CD1c-positive myeloid dendritic cell (primary cell): ENCODE data around the gene HTR3D.

Experiments used
- DNase-seq: peaks from one replicate; pipeline ENCODE4 v3.0.0-alpha.2; 2016; ENCODE audit errors: extremely low spot score

HTR3D gene

GRCh38 chr3:184031187-184031792, at the start of gene HTR3D:
Gene HTR3D, plus strand, starts transcription at chr3:184031742. Its CDS starts 0 bp downstream, at chr3:184031742.
- no peak for DNase-seq

GRCh38 chr3:183981990-183982644, 49.4 kb upstream of the HTR3D start:
- DNase-seq, result no peak

GRCh38 chr3:183984127-183984740, 47.3 kb upstream of the HTR3D start:
- DNase-seq, result no peak

GRCh38 chr3:183984749-183985729, 46.5 kb upstream of the HTR3D start:
- DNase-seq, result no peak

GRCh38 chr3:183987000-183987600, 44.4 kb upstream of the HTR3D start:
- DNase-seq, result no peak

GRCh38 chr3:183988216-183988790, 43.2 kb upstream of the HTR3D start:
- no peak for DNase-seq

- no peak for DNase-seq
These were observed 40.1 kb upstream of the HTR3D start for GRCh38 chr3:183991403-183991802.

- no peak for DNase-seq
These were observed 29.8 kb upstream of the HTR3D start for GRCh38 chr3:184001761-184002160.

GRCh38 chr3:184002469-184002868, 29.1 kb upstream of the HTR3D start:
- no peak for DNase-seq

- DNase-seq, result no peak
These were observed 28.2 kb upstream of the HTR3D start for GRCh38 chr3:184003187-184003967.

GRCh38 chr3:184004476-184004875, 27.1 kb upstream of the HTR3D start:
- DNase-seq, result peak; percentile 52

GRCh38 chr3:184005941-184006507, 25.5 kb upstream of the HTR3D start:
- peak; percentile 77 for DNase-seq

- DNase-seq, result peak; percentile 16
These were observed 24.3 kb upstream of the HTR3D start for GRCh38 chr3:184007143-184007813.

- DNase-seq, result peak; percentile 23
These were observed 23.4 kb upstream of the HTR3D start for GRCh38 chr3:184008161-184008560.

GRCh38 chr3:184011230-184011876, 20.2 kb upstream of the HTR3D start:
- DNase-seq, result no peak

- DNase-seq, result no peak
These were observed 19.3 kb upstream of the HTR3D start for GRCh38 chr3:184011937-184012889.

GRCh38 chr3:184015381-184016019, 16.0 kb upstream of the HTR3D start:
- DNase-seq, result no peak
